Globus pallidus (tissue), 1 donor: Measurements from ENCODE around the gene MGMT.

ENCODE experiments used
- DNase-seq: peaks from one replicate; pipeline ENCODE4 v3.0.0-alpha.2; 2015; ENCODE audit warnings: low spot score

Gene MGMT

GRCh38 chr10:129626309-129626708, 159.3 kb downstream of the MGMT start:
- no peak for DNase-seq

GRCh38 chr10:129626796-129627435, 159.9 kb downstream of the MGMT start:
- no peak for DNase-seq

GRCh38 chr10:129627442-129627841, 160.4 kb downstream of the MGMT start:
- DNase-seq: no peak

GRCh38 chr10:129628823-129629222, 161.8 kb downstream of the MGMT start:
- no peak for DNase-seq

GRCh38 chr10:129629911-129630310, 162.9 kb downstream of the MGMT start:
- DNase-seq: no peak

GRCh38 chr10:129631006-129631405, 164.0 kb downstream of the MGMT start:
- DNase-seq: no peak

GRCh38 chr10:129631870-129632623, 165.0 kb downstream of the MGMT start:
- DNase-seq: no peak

GRCh38 chr10:129637010-129637409, 170.0 kb downstream of the MGMT start:
- no peak for DNase-seq

GRCh38 chr10:129637846-129638245, 170.8 kb downstream of the MGMT start:
- DNase-seq: no peak

GRCh38 chr10:129641351-129641750, 174.3 kb downstream of the MGMT start:
- no peak for DNase-seq

- no peak for DNase-seq
Observed at GRCh38 chr10:129641982-129642381, 174.9 kb downstream of the MGMT start.

- DNase-seq: no peak
Observed at GRCh38 chr10:129642427-129642826, 175.4 kb downstream of the MGMT start.

- DNase-seq: no peak
Observed at GRCh38 chr10:129643266-129643665, 176.2 kb downstream of the MGMT start.

GRCh38 chr10:129645487-129645886, 178.4 kb downstream of the MGMT start:
- no peak for DNase-seq

- no peak for DNase-seq
Observed at GRCh38 chr10:129646973-129647372, 179.9 kb downstream of the MGMT start.

GRCh38 chr10:129647590-129647989, 180.5 kb downstream of the MGMT start:
- no peak for DNase-seq

- DNase-seq: no peak
Observed at GRCh38 chr10:129648856-129649255, 181.8 kb downstream of the MGMT start.

GRCh38 chr10:129652021-129652420, 185.0 kb downstream of the MGMT start:
- DNase-seq: no peak

GRCh38 chr10:129652521-129653201, 185.6 kb downstream of the MGMT start:
- DNase-seq: no peak

- DNase-seq: no peak
Observed at GRCh38 chr10:129653428-129653827, 186.4 kb downstream of the MGMT start.

- DNase-seq: no peak
Observed at GRCh38 chr10:129653861-129654260, 186.8 kb downstream of the MGMT start.

- no peak for DNase-seq
Observed at GRCh38 chr10:129654461-129654860, 187.4 kb downstream of the MGMT start.

GRCh38 chr10:129655007-129655678, 188.1 kb downstream of the MGMT start:
- no peak for DNase-seq
